ENCODE results near the gene PNKP. TPM values are rescaled to one million over a fixed set of nuclear protein-coding genes. Genes with fewer than 3 reads are reported as not detected.

Gene PNKP
- total and polyA plus RNA-seq, 10 donors, result 36.6 to 203 (median 108) TPM

DNA sequence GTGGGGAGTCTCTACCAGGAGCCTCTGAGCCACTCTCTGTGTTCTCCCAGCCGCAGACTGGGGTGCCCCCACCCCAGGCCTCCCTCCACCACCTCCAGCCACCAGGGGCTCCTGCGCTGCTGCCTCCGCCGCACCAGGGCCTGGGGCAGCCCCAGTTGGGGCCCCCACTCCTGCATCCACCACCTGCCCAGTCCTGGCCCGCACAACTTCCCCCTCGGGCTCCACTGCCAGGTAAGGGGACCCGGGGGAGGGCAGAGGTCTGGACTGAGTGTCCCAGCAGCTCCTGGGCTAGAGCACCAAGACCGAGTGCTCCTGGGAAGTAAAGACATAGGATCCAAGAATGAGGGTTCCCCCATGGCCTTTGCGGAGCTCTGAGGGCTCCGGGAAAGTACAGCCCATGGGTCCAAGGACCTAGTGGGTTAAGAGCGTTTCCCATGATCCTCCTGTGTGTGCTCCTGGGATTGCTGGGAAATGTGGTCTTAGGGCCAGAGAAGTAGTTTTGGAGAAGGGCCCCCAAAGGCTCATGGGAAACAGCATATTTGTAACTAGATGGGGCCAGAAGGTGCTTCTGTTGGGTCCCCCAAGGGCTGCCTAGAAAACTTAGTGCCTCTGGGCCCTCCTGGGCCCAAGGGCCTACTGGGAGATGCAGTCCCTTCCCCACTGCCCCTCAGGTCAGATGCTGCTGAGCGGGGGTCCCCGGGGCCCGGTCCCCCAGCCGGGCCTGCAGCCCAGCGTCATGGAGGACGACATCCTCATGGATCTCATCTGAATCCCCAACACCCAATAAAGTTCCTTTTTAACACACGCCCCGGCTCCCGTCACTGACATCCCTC is 31.0 kb downstream of the PNKP start:
- Histone ChIP-seq H3K4me3 (no peak overlapping the region), H3K36me3 (peaks cover 0 to 99% (median 85%) of the 10 kb centered on the region in 6 donors)
- 94 to 98% (median 96%) methylated on average over 18 to 20 of the region's 20 CpGs for WGBS, 5 donors

DNA sequence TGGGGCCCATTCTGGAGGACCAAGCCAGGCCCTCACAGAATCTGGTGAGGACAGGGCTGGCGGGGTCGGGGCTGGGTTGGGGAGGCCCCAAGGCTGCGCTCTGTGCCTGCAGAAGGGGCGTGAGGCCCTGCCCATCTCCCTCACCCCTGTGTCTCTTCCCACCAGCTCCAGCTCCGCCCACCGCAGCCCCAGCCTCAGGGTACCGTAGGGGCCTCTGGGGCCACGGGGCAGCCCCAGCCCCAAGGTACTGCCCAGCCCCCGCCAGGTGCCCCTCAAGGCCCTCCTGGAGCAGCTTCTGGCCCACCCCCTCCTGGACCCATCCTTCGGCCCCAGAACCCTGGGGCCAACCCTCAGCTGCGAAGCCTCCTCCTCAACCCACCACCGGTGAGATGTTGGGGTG is 31.8 kb downstream of the PNKP start:
- peaks cover 0 to 28% (median 4%) of the 10 kb centered on the region in 6 donors for H3K4me1 ChIP-seq
- H3K27me3 ChIP-seq (replicated peaks in 1 of 7), result no peaks in the 10 kb centered on the region
- no peak overlapping the region for H3K27ac ChIP-seq
- DNase-seq, result no peak
- intact Hi-C loops (cut with DNase I; ENCODE audit: low total_unique reads), result no loop called here
- no peaks in the 10 kb centered on the region for H3K9me3 ChIP-seq
- H3K36me3 ChIP-seq, result peaks cover 0 to 100% (median 90%) of the 10 kb centered on the region in 6 donors
- WGBS, 5 donors, result 94 to 100% (median 98%) methylated on average over 5 to 12 of the region's 12 CpGs
- TF ChIP-seq POLR2AphosphoS5 (IDR thresholded peaks at IDR 0.05) (no peak), POLR2A (IDR thresholded peaks at IDR 0.05) (no peak)
- TF ChIP-seq, protein P1, sequence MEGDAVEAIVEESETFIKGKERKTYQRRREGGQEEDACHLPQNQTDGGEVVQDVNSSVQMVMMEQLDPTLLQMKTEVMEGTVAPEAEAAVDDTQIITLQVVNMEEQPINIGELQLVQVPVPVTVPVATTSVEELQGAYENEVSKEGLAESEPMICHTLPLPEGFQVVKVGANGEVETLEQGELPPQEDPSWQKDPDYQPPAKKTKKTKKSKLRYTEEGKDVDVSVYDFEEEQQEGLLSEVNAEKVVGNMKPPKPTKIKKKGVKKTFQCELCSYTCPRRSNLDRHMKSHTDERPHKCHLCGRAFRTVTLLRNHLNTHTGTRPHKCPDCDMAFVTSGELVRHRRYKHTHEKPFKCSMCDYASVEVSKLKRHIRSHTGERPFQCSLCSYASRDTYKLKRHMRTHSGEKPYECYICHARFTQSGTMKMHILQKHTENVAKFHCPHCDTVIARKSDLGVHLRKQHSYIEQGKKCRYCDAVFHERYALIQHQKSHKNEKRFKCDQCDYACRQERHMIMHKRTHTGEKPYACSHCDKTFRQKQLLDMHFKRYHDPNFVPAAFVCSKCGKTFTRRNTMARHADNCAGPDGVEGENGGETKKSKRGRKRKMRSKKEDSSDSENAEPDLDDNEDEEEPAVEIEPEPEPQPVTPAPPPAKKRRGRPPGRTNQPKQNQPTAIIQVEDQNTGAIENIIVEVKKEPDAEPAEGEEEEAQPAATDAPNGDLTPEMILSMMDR (IDR thresholded peaks at IDR 0.05 in 8 of 11, conservative IDR thresholded peaks at IDR 0.05 in 3 of 11), result no peak
- no peak overlapping the region for H3K4me3 ChIP-seq

More for the DNA sequence above, 31.0 kb downstream of the PNKP start:
- H3K27me3 ChIP-seq (replicated peaks in 1 of 7), result no peaks in the 10 kb centered on the region
- TF ChIP-seq POLR2AphosphoS5 (IDR thresholded peaks at IDR 0.05), result no peak
- TF ChIP-seq POLR2A (IDR thresholded peaks at IDR 0.05), result no peak
- TF ChIP-seq, protein P1 (IDR thresholded peaks at IDR 0.05 in 8 of 11, conservative IDR thresholded peaks at IDR 0.05 in 3 of 11), result no peak
- peaks cover 0 to 19% (median 2%) of the 10 kb centered on the region in 6 donors for H3K4me1 ChIP-seq
- no peak overlapping the region for H3K27ac ChIP-seq
- H3K9me3 ChIP-seq, result no peaks in the 10 kb centered on the region
- intact Hi-C loops (cut with DNase I; ENCODE audit: low total_unique reads), result no loop called here
- no peak for DNase-seq

DNA sequence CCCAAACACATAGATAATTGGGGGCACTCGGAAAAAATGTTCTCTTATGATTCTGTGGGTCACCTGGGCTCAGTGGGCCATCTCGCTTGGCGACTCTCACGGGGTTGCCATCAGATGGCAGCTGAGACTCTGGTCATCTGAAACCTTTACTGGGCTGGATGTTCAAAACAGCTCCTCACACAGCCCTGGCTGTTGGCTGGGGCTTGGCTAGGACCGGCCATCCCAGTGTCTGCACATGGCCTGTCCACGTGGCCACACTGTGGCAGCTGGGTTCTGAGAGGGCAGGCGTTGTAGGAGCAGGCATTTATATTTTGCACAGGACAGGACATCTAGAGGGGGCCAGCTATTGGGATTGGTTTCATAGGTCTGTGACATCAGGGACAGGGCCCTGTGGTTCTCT is 33.8 kb downstream of the PNKP start:
- TF ChIP-seq POLR2AphosphoS5 (IDR thresholded peaks at IDR 0.05) (no peak), POLR2A (IDR thresholded peaks at IDR 0.05) (no peak)
- TF ChIP-seq, protein P1 (IDR thresholded peaks at IDR 0.05 in 8 of 11, conservative IDR thresholded peaks at IDR 0.05 in 3 of 11), result no peak
- H3K36me3 ChIP-seq, result peaks cover 0 to 100% (median 94%) of the 10 kb centered on the region in 6 donors
- 87 to 96% (median 94%) methylated on average over 6 to 7 of the region's 7 CpGs for WGBS, 5 donors

DNA sequence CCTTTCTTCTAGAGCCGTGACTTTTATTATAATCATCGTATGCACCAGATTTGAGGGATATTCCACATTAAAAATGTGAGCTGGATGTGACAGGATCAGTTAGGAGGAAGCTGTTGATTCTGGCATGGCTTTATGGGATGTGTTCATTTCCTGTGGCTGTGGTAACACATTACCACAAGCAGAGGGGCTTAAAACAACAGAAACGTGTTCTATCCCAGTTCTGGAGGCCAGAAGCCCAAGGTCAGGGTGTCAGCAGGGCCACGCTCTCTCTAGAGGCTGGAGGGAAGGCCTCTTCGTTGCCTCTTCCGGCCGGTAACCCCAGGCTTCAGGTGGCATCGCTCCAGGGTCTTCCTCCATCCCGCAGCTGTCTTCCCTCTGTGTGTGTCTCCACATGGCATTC is 34.8 kb downstream of the PNKP start:
- Histone ChIP-seq H3K36me3 (peaks cover 0 to 100% (median 90%) of the 10 kb centered on the region in 6 donors), H3K27me3 (replicated peaks in 1 of 7) (no peaks in the 10 kb centered on the region), H3K27ac (peak overlapping the region in 3 of 8 donors; percentile 46 to 64 (median 59)), H3K4me1 (peaks cover 0 to 31% (median 4%) of the 10 kb centered on the region in 6 donors), H3K4me3 (no peak overlapping the region), H3K9me3 (no peaks in the 10 kb centered on the region)
- no peak for DNase-seq
- TF ChIP-seq POLR2A (IDR thresholded peaks at IDR 0.05) (no peak), POLR2AphosphoS5 (IDR thresholded peaks at IDR 0.05) (no peak)
- TF ChIP-seq, protein P1 (IDR thresholded peaks at IDR 0.05 in 8 of 11, conservative IDR thresholded peaks at IDR 0.05 in 3 of 11), result no peak
- WGBS, 5 donors, result 42 to 60% (median 45%) methylated on average over 9 of the region's 9 CpGs
- intact Hi-C loops (cut with DNase I; ENCODE audit: low total_unique reads), result no loop called here

More for the DNA sequence above, 33.8 kb downstream of the PNKP start:
- intact Hi-C loops (cut with DNase I; ENCODE audit: low total_unique reads), result no loop called here
- H3K4me1 ChIP-seq, result peaks cover 0 to 31% (median 4%) of the 10 kb centered on the region in 6 donors
- H3K9me3 ChIP-seq, result no peaks in the 10 kb centered on the region
- no peak overlapping the region for H3K27ac ChIP-seq
- H3K4me3 ChIP-seq, result no peak overlapping the region
- H3K27me3 ChIP-seq (replicated peaks in 1 of 7), result no peaks in the 10 kb centered on the region
- no peak for DNase-seq
